GM12892 (cell line): ENCODE data around the gene SHMT2.

Experiments
- POLR2A ChIP-seq: IDR thresholded peaks from 2 replicates; pipeline ENCODE4 v1.6.1; 2011; ENCODE audit warnings: low read depth, low read length, control low read depth
- POLR2AphosphoS5 ChIP-seq: IDR thresholded peaks from 2 replicates; pipeline ENCODE4 v1.6.1; 2011; ENCODE audit warnings: low read depth, low read length, control low read depth

- no peak for TF ChIP-seq POLR2A
- no peak for TF ChIP-seq POLR2AphosphoS5
Observed at GRCh38 chr12:57185906-57186508, 43.5 kb upstream of the SHMT2 start.
